NCI-H446 (cell line): ENCODE measurements around the gene PRICKLE3.
"Not testable (repeated sequence)": the region's sequence is repeated elsewhere in the genome, so short reads cannot be mapped to it uniquely, and the experiment has no call there.

Source experiments
- DNase-seq, 2 experiments: peaks; one replicate each; lab custom pipeline; 2025; lab: John Stamatoyannopoulos, UW

The PRICKLE3 gene

DNA sequence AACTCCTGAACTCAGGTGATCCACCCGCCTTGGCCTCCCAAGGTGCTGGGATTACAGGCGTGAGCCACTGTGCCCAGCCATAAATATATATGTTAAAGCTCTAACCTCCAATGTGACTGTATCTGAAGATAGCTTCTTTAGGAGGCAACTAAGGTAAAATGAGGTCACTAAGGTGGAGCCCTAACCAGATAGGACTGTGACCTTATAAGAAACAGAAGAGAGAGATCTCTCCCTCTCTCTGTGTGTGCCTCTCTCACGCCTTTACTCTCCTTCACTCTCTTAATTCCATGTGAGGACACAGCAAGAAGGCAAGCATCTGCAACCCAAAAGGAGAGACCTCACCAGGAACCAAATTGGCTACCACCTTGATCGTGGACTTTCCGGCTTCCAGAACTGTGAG lies 24.5 kb downstream of the PRICKLE3 start:
- DNase-seq, result no peak

DNA sequence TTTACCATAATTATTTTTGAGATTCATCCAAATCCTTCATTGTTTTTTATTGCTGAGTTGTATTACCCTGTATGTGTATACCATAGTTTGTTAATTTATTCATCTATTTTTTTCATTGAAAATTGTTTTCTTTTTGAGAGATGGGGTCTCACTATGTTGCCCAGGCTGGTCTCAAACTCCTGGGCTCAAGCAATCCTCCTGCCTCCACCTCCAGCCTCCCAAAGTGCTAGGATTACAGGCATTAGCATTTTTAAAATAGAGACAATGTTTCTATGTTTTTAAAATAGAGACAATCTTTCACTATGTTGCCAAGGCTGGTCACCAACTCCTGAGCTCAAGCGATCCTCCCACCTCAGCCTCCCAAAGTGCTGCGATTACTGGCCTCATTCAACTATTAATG lies 25.3 kb downstream of the PRICKLE3 start:
- no peak for DNase-seq

DNA sequence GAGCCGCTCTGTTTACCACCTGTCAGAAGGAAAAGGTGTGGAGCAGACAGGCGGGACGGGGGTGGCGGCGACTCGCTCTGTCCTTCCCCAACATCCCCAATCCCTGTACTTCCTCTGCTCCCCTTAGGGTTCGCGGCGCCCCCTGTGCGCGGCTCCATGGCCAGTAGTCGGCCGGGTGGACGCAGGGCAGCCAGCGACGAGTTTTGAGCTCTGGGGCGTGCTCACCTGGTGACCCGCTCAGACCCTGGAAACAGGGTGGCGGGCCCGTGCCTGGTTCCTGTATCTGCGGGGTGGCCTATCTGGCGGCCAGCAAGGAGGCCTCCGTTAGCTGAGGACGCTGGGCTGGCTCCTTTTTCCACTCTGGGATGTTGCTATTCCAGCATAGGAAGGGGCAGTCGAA lies 29.0 kb downstream of the PRICKLE3 start:
- DNase-seq, result no peak

DNA sequence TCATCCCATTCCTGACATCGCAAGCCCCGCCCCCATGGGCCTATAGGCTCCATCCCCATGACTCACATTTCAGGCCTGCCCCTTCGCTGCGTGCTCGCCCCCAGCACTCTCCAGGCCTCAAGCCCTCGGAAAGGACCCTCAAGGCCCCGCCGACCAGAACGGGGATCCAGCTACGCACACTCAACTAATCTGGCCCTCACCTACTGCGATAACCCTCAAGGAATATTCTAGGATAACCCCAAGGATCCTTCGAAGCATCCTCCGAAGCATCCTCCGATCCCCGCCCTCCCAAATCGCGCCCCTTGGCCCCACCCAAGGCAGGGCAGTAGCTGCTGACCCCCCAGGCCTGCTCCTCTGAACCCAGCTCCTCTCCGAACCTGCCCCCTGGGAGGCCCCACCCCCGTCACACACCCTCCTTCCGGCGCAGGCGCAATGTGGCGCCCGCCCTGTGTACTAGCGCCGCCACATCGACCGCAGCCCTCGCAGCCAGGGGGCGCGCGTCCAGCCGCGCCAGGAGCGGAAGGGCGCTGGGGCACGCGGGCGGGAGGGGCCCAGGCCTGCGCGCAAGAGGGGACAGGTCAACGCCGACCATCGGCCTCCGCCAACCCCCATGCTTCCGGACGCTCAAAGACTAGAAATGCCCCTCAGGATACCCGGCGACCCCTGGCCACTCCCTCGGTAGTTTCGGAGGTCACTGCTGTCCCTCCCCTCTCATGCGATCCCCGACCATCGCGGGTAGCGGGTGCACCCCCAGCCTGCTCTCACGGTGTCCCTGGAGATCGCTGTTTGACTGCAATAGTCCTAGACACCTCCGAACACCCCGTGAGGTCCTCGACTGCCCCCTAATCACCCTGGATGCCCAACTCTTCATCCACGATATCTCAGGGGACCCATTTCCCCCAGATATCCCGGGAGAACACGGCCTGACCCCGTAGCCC lies 30.0 kb downstream of the PRICKLE3 start:
- peak; percentile 70 to 88 for DNase-seq

DNA sequence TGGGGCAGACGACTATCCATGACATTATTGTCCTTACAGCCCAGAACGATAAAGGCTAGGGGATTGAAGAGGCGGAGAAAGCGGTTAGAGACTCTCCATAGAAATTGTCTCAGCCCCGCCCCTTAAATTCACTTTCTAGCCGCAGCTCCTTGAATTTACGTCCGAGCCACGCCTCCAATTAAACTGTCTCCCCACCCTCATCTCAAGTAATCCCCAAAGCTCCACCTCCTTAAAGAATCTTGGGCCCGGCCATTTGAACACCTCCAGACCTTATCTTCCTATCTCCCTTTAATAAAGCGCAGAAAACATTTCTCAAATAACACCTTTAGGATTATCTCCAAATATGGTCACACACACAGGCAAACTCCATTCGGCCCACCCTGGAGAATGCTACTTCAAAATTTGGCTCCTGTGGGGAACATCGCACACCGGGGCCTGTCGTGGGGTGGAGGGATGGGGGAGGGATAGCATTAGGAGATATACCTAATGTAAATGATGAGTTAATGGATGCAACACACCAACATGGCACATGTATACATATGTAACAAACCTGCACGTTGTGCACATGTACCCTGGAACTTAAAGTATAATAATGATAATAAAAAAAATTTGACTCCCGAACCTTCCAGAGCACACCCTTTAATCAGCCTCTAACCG lies 30.8 kb downstream of the PRICKLE3 start:
- peak; percentile 23 to 48 for DNase-seq

DNA sequence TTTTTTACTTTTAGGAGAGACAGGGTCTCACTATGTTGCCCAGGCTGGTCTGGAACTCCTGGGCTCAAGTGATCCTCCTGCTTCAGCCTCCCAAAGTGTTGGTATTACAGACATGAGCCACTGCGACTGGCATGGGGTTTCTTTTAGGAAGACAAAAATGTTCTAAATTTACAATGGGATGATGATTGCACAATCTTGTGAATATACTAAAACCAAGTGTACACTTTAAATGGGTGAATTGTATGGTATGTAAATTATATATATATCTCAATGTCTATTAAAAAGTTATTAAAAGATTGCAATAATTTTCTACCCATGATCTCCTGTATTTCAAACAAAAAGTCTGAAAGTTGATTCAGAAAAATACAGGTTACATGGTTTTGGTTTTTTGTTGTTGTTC lies 32.7 kb downstream of the PRICKLE3 start:
- no peak for DNase-seq

DNA sequence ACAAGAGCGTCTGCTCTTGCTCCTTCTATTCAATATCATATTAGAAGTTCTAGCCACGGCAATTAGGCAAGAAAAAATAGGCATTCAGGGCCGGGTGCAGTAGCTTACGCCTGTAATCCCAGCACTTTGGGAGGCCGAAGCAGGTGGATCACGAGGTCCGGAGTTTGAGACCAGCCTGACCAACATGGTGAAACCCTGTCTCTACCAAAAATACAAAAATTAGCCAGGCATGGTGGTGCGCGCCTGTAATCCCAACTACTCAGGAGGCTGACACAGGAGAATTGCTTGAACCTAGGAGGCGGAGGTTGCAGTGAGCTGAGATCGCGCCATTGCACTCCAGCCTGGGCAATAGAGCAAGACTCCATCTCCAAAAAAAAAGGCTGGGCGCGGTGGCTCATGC lies 36.9 kb downstream of the PRICKLE3 start:
- DNase-seq, result not testable (repeated sequence)

DNA sequence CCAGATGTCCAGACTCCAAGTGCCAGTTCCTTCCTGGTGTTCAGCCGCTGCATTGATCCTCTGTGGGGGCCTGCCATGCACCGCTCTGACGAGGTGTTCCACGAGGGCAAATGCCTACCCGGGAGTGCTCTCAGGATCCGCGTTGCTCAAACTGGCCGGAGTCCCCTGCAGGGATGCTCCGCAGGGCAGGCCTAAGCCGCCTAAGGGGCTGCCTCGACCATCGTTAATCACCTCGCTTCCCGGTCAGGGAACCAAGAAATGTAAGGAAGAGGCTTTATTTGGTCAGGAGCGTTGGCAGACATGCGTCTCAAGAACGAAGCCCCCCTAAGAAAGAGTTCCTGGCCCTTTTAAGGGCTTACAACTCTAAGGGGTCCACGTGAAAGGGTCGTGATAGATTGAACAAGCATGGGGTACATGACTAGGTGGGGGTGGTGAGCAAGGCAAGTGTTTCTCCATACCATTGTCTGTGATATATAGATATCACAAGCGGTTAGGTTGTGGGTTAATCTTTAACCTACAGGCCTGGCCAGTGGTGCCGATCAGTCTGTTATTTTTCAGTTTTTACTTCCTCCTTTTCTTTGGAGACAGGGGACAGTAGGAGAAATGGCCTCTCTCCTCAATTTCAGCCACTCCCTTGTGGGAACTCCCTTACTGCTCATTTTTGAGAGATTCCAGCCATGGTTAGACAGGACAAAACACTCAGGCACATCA lies 37.6 kb downstream of the PRICKLE3 start:
- DNase-seq, result not testable (repeated sequence)

DNA sequence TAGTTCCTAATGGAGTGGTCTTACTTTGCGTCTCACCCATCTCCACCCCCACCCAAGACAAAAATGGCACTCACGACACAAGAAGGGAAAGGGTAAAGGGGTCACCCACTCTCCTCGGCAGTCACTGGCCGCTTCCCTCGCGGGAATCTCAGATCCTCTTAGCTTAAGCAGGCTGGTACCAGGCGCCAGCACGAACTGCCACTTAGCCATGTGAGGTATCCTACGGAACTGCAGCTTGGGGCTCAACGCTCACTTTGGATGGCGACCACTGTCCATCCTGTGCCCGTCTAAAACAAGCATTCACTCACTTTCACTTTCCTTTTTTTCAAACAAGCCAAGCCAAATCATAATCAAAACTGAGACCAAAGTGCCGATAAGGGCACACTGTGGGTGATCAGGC lies 38.2 kb downstream of the PRICKLE3 start:
- no peak for DNase-seq

DNA sequence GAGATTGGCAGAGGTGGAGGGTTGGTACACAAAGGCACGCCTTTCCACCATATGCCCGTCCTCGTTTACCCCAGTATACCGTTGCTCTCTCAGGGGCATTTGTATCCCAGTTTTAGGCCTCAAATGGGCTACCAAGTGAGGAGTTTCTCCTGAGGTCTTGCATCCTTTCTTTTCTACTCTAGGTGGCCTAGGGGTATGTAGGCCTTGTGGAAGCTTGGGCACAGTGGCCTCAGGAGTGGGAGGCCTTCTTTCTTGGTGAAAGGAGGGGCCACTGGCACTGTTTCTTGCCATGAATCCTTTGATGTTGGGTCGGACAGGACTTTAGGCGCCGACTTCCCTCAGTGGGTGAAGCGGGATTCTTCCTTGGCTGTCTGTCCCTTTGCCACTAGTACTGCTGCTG lies 38.9 kb downstream of the PRICKLE3 start:
- no peak for DNase-seq

DNA sequence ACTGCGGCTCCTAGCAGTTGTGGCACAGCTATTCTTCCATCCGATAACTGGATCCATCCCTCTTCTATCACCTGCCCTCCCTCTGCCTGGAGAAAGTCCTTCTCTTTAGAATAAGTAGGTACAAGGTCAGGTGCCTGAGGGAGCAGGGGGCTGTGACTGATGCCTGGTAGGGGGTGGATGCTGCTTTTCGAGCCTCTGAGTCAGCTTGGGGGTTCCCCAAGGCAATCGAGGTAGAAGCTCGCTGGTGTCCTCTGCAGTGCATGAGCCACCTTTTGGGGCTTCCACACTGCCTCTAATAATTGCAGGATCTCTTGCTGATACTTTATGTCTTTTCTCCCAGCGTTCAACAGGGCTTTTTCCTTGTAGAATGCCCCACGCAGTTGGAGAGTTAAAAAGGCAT lies 43.0 kb downstream of the PRICKLE3 start:
- not testable (repeated sequence) for DNase-seq

DNA sequence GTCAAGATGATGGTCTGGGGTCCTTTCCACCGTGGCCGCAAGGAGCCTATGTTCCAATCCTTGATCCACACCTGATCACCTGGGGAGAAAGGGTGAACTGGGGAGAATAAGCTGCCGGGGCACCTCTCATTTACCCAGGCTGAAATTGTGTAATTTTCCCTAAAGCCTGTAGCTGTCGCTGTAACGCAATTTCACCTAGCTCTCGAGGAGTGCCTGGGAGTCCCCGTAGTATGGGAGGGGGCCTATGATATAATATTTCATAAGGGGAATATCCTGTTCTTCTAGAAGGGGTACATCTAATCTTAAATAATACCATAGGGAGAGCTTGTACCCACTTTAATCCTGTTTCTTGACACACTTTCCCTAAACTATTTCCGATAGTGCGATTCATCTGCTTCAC lies 43.9 kb downstream of the PRICKLE3 start:
- peak in 1 of 2 experiments; percentile 19 for DNase-seq

DNA sequence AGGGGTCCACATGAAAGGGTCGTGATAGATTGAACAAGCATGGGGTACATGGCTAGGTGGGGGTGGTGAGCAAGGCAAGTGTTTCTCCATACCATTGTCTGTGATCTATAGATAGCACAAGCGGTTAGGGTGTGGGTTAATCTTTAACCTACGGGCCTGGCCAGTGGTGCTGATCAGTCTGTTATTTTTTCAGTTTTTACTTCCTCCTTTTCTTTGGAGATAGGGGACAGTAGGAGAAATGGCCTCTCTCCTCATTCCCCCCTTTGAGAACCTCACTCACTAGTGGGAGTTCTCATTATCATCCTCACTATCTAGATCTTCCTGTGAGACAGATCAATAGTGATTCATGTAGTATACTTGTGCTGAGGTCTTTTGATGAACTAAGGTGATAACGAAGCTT lies 46.5 kb downstream of the PRICKLE3 start:
- DNase-seq, result no peak

DNA sequence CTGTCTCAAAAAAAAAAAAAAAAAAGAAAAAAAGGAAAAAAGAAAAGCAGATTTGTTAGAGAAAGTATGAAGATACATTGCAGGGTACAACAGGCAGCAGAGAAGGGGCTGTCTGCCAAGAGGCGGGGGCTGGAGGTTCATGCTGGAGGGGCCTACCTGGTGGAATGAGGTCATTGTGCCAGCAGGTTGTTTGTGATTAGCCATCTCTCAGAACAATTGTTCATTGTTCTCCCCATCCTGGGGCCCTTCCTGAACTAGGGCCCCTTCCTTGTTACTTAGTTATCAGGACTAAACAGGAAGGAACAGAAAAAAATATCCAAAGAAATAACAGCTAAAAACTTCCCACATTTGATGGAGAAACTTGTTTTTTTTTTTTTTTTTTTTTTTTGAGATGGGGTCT lies 48.7 kb downstream of the PRICKLE3 start:
- no peak for DNase-seq

DNA sequence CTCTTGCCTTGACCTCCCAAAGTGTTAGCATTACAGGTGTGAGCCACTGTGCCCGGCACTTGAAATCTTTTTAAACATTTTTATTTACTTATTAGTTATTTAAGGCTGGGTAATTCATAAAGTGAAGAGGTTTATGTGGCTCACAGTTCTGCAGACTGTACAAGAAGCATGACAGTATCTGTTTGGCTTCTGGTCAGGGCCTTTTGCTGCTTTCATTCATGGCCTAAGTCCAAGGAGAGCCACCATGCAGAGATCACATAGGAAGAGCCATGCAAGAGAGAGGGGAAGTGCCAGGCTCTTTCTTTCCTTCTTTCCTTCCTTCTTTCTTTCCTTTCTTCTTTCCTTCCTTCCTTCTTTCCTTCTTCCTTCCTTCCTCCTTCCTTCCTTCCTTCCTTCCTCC lies 52.4 kb downstream of the PRICKLE3 start:
- no peak for DNase-seq

DNA sequence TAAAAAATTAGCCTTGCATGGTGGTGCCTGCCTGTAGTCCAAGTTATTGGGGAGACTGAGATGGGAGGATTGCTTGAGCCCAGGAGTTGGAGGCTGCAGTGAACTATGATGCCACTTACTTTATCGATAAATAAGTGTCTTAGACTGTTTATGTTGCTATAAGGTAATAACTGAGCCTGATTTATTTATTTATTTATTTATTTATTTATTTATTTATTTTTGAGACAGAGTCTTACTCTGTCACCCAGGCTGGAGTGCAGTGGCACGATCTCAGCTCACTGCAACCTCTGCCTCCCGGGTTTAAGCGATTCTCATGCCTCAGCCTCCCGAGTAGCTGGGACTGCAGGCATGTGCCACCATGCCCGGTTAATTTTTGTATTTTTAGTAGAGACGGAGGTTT lies 53.9 kb downstream of the PRICKLE3 start:
- not testable (repeated sequence) for DNase-seq

DNA sequence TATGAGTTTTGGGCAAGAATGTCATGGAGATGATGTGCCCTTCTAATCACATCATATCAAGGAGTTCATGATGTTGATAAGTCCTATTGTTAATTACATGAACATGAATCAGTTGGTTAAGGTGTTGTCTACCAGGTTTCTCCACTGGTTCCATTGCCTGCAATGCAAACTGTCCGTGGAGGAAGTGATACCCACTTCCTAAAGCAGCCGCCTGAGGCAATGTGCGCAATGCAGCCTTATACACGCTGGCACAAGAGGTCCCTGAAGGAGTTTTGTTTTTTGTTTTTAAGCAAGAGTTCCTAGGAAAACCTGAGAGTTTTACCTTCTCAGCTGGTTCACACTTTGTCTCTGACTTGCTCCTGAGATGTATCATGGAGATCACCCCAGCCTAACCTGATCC lies 56.7 kb downstream of the PRICKLE3 start:
- no peak for DNase-seq

DNA sequence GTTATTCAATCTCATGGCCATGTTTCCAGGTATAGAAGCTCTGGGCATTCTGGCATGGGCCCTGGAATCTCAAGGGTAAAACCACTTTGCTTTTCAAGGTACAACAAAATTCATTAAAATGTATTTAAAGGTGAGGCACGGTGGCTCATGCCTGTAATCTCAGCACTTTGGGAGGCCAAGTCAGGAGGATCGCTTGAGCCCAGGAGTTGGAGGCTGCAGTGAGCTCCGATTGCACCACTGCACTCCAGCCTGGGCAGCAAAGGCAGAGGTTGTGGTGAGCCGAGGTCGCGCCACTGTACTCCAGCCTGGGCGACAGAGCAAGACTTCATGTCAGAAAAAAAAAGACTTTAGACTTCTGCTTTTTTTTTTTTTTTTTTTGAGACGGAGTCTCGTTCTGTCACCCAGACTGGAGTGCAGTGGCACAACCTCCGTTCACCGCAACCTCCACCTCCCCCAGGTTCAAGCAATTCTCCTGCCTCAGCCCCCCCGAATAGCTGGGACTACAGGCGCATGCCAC lies 58.4 kb downstream of the PRICKLE3 start:
- not testable (repeated sequence) for DNase-seq
